Ascending aorta (tissue), 2 donors: ENCODE measurements around the gene APBA2. TPM values are rescaled to one million over a fixed set of nuclear protein-coding genes. Genes with fewer than 3 reads are reported as not detected.

ENCODE experiments used
- DNase-seq, 2 donors: peaks; one replicate each; pipeline ENCODE4 v3.0.0-alpha.2; 2019; ENCODE audit warnings: low spot score in 2 of 2
- H3K27ac ChIP-seq, 2 donors: fragments of 200-600 bp; sonication (generic); one replicate each; pipeline ENCODE4 v1.5.1; 2016 to 2017; ENCODE audit warnings: mild to moderate bottlenecking in 1 of 2
- H3K27me3 ChIP-seq: fragments of 200-600 bp; sonication (generic); one replicate; pipeline ENCODE4 v1.5.1; 2017
- H3K36me3 ChIP-seq, 2 donors: fragments of 200-600 bp; sonication (generic); one replicate each; pipeline ENCODE4 v1.5.1; 2016
- H3K4me1 ChIP-seq, 2 donors: fragments of 200-600 bp; sonication (generic); one replicate each; pipeline ENCODE4 v1.5.1; 2016 to 2017; ENCODE audit warnings: mild to moderate bottlenecking in 1 of 2
- H3K4me3 ChIP-seq, 2 donors: fragments of 200-600 bp; sonication (generic); one replicate each; pipeline ENCODE4 v1.5.1; 2016 to 2017; ENCODE audit warnings: mild to moderate bottlenecking in 1 of 2
- H3K9me3 ChIP-seq, 2 donors: fragments of 200-600 bp; sonication (generic); one replicate each; pipeline ENCODE4 v1.5.1; 2016
- intact Hi-C: fragments of 100-400 bp; cut with DNase I; formaldehyde crosslinking; loops from one replicate; pipeline ENCODE4 v1.15.1; 2023
- total RNA-seq: library from RNA; depleted of rRNA; stranded (reverse); fragments of >200 nt; gene quantifications from one replicate; pipeline ENCODE4 v1.1.0, GENCODE V29; 2016
- TF ChIP-seq, protein P1 (sequence below), 3 experiments: fragments of 200-600 bp in 2 of 3; fragments of 450-650 bp in 1 of 3; sonication (generic) in 2 of 3; IDR thresholded peaks; one replicate each; pipeline ENCODE4 v1.5.1; 2016 to 2019; ENCODE audit warnings: antibody characterized with exemption in 3 of 3, mild to moderate bottlenecking in 1 of 3, moderate library complexity in 1 of 3

The APBA2 gene
- total RNA-seq, 1 donor from 2014 or later: 2.4 TPM

DNA sequence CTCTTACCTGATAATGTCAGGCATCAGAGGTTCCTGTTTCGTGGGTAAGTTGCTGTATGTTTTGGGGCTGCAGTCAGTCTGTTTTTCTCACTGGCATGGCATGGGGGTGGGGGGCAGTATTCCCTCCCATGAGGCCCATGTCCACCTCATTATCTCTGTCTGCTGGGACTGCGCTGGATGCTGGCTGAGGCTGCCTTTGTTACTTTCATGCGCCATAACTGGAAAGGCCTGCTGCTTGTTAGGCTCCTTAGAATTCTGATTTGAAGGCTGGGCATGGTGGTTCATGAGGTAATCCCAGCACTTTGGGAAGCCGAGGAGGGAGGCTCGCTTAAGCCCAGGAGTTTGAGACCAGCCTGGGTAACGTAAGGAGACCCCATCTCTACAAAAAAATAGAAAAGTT lies 9.8 kb downstream of the APBA2 start:
- TF ChIP-seq, protein P1, sequence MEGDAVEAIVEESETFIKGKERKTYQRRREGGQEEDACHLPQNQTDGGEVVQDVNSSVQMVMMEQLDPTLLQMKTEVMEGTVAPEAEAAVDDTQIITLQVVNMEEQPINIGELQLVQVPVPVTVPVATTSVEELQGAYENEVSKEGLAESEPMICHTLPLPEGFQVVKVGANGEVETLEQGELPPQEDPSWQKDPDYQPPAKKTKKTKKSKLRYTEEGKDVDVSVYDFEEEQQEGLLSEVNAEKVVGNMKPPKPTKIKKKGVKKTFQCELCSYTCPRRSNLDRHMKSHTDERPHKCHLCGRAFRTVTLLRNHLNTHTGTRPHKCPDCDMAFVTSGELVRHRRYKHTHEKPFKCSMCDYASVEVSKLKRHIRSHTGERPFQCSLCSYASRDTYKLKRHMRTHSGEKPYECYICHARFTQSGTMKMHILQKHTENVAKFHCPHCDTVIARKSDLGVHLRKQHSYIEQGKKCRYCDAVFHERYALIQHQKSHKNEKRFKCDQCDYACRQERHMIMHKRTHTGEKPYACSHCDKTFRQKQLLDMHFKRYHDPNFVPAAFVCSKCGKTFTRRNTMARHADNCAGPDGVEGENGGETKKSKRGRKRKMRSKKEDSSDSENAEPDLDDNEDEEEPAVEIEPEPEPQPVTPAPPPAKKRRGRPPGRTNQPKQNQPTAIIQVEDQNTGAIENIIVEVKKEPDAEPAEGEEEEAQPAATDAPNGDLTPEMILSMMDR (IDR thresholded peaks at IDR 0.05): no peak
- H3K27ac ChIP-seq: no peak overlapping the region
- no peaks in the 10 kb centered on the region for H3K27me3 ChIP-seq
- DNase-seq: no peak
- no peak overlapping the region for H3K4me3 ChIP-seq
- intact Hi-C loops: no loop called here
- no peaks in the 10 kb centered on the region for H3K36me3 ChIP-seq
- H3K9me3 ChIP-seq: no peaks in the 10 kb centered on the region
- H3K4me1 ChIP-seq: no peaks in the 10 kb centered on the region

DNA sequence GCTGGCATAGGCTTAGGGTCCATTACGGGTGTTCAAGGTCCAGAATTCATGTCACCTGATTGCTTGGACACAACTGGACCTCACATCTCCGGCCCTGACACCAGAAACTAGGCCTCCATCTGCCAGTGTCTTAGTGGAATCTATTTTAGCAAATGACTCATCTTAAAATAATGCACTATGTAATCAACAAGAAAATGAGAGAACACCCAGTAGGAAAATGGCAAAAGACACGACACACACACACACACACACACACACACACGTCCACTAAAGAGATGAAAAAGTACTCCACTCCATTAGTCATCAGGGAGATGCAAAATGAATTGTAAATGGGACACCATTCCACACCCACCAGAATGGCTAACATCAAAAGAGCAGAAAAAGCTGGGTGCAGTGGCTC lies 11.2 kb downstream of the APBA2 start:
- no peaks in the 10 kb centered on the region for H3K27me3 ChIP-seq
- TF ChIP-seq, protein P1 (IDR thresholded peaks at IDR 0.05): no peak
- no peaks in the 10 kb centered on the region for H3K36me3 ChIP-seq
- H3K9me3 ChIP-seq: no peaks in the 10 kb centered on the region
- no peak overlapping the region for H3K27ac ChIP-seq
- H3K4me1 ChIP-seq: no peaks in the 10 kb centered on the region
- H3K4me3 ChIP-seq: no peak overlapping the region
- no peak for DNase-seq
- intact Hi-C loops: no loop called here

DNA sequence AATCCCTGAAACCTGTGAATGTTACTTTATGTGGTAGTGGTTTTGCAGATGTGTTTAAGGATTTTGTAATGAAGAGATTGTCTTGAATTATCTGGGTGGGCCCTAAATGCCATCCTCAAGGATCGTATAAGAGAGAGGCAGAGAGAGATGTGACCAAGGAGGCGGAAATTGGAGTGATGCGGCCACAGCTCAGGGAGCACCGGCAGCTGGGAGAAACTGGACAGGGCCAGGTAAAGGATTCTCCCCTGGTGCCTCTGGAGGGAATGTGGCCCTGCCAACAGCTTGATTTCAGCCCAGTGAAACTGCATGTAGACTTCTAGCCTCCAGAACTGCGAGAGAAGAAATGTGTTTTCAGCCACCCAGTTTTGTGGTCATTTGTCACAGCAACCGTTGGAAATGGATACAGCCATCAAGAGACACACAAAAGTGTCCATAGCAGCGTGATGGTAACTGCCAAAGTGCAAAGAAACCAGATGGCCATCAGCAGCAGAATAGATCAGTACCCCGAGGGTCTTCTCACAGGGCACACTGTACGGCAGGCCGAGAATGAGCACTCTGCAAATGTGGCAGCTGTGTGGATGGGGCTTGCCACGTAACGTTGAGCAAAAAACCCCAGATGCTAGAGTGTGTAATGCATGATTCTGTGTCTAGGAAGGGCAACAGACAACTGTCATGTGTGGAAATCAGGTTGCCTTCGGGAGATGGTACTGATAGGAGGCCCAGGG lies 12.2 kb downstream of the APBA2 start:
- Histone ChIP-seq H3K27ac (no peak overlapping the region), H3K9me3 (no peaks in the 10 kb centered on the region), H3K4me3 (no peak overlapping the region), H3K36me3 (no peaks in the 10 kb centered on the region), H3K4me1 (no peaks in the 10 kb centered on the region), H3K27me3 (no peaks in the 10 kb centered on the region)
- DNase-seq: no peak
- intact Hi-C loops: no loop called here
- TF ChIP-seq, protein P1 (IDR thresholded peaks at IDR 0.05): no peak

DNA sequence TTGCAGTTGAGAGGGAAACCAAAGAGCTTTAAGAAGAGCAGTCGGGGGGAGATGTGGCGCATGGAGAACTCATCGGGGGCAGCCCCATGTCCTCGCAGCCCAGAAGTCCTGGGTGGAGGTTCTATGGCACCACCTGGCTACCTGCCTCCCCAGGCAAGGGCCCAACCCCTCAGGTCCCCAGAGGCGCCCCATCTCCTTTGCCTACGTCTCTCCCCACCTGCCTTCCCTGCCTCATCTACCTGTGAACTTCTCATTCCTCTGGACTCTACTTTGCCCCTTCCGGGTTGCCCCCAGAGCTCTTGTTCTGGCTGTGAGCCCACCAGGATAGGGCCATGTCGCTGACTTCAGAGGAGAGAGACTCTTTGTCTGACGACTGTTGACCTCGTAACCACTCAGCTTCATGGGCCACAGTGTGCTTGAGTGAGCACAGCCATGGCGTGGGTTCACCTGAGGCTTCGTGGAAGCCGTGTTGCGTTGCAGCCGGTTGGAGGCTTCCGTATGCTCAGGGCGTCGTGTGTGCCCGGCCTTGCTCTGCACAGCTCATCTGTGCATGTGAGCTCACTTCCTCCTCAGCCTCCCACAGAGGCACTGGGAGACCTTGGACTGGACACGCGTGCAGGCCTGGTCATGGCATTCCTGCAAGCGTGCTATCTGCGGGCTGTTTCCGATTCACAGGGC lies 13.4 kb downstream of the APBA2 start:
- Histone ChIP-seq H3K4me3 (no peak overlapping the region), H3K27me3 (no peaks in the 10 kb centered on the region), H3K36me3 (no peaks in the 10 kb centered on the region), H3K9me3 (no peaks in the 10 kb centered on the region), H3K27ac (no peak overlapping the region), H3K4me1 (no peaks in the 10 kb centered on the region)
- DNase-seq: no peak
- intact Hi-C loops: no loop called here
- TF ChIP-seq, protein P1 (IDR thresholded peaks at IDR 0.05): no peak

DNA sequence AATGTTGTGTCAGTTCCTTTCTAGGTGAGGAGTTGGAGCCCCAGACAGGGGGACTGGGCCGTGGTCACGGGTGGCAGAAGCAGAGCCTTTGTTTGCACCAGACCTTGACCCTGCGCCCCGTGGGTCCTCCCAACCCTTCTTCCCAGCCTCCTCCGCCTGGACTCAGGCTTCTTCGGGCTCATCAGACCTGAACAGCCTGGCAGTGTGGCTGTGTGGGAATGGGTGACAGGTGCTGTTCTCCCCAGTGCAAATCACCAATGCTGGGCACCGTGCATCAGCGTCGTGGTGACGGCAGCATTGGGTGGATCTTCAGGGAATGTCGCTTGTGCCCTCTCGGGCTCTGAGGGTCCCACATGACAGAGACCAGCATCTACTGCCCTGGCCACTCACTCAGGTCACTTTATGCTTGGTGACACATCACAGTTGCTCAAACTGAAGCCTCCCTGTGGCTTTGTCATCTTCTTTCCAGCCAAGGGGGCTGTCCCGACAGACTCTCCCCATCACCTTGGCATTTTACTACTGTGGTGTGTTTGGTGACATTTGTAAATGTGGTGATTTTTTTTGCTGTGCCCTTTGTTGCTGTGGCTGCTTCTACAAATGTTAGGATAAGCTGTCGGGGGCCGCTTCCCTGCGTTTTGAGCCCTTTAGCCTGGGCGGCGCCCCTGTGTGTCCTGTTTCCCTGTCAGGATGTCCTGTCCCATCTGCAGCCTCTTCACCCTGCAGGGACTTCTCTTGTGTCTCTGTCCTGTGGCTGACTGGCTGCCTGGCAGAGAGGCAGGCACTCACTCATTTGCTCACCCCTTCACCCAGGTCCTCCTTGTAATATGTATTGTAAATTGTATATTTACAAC lies 14.5 kb downstream of the APBA2 start:
- no peaks in the 10 kb centered on the region for H3K4me1 ChIP-seq
- TF ChIP-seq, protein P1 (IDR thresholded peaks at IDR 0.05): no peak
- intact Hi-C loops: no loop called here
- H3K27ac ChIP-seq: no peak overlapping the region
- no peak overlapping the region for H3K4me3 ChIP-seq
- no peaks in the 10 kb centered on the region for H3K36me3 ChIP-seq
- H3K9me3 ChIP-seq: no peaks in the 10 kb centered on the region
- DNase-seq: no peak
- H3K27me3 ChIP-seq: no peaks in the 10 kb centered on the region
